Fibroblast of upper back skin (primary cell): ENCODE data around the gene DNAH11.
"Not testable (repeated sequence)": the region's sequence is repeated elsewhere in the genome, so short reads cannot be mapped to it uniquely, and the experiment has no call there.

Experiments
- DNase-seq: peaks from one replicate; pipeline ENCODE4 v3.0.0-alpha.2; 2013

DNAH11 gene

GRCh38 chr7:21624320-21624719 lies 81.5 kb downstream of the DNAH11 start:
- no peak for DNase-seq

GRCh38 chr7:21636694-21637093 lies 93.9 kb downstream of the DNAH11 start:
- no peak for DNase-seq

GRCh38 chr7:21639206-21639868 lies 96.5 kb downstream of the DNAH11 start:
- no peak for DNase-seq

- no peak for DNase-seq
Observed at GRCh38 chr7:21640105-21640504, 97.3 kb downstream of the DNAH11 start.

GRCh38 chr7:21641546-21641945 lies 98.7 kb downstream of the DNAH11 start:
- DNase-seq = no peak

GRCh38 chr7:21642422-21642821 lies 99.6 kb downstream of the DNAH11 start:
- no peak for DNase-seq

- no peak for DNase-seq
Observed at GRCh38 chr7:21651697-21652096, 108.9 kb downstream of the DNAH11 start.

GRCh38 chr7:21653623-21654022 lies 110.8 kb downstream of the DNAH11 start:
- DNase-seq = no peak

GRCh38 chr7:21656081-21656480 lies 113.2 kb downstream of the DNAH11 start:
- DNase-seq = no peak

- no peak for DNase-seq
Observed at GRCh38 chr7:21656796-21657195, 114.0 kb downstream of the DNAH11 start.

- DNase-seq = no peak
Observed at GRCh38 chr7:21670496-21670895, 127.7 kb downstream of the DNAH11 start.

GRCh38 chr7:21671859-21672258 lies 129.0 kb downstream of the DNAH11 start:
- no peak for DNase-seq

GRCh38 chr7:21675255-21675654 lies 132.4 kb downstream of the DNAH11 start:
- no peak for DNase-seq

GRCh38 chr7:21690705-21691104 lies 147.9 kb downstream of the DNAH11 start:
- DNase-seq = no peak

GRCh38 chr7:21691146-21691545 lies 148.3 kb downstream of the DNAH11 start:
- DNase-seq = not testable (repeated sequence)

GRCh38 chr7:21700587-21700986 lies 157.7 kb downstream of the DNAH11 start:
- not testable (repeated sequence) for DNase-seq

- DNase-seq = no peak
Observed at GRCh38 chr7:21702303-21702702, 159.5 kb downstream of the DNAH11 start.

GRCh38 chr7:21704359-21704758 lies 161.5 kb downstream of the DNAH11 start:
- DNase-seq = no peak

GRCh38 chr7:21706131-21706530 lies 163.3 kb downstream of the DNAH11 start:
- DNase-seq = no peak

- no peak for DNase-seq
Observed at GRCh38 chr7:21707566-21707965, 164.7 kb downstream of the DNAH11 start.

- DNase-seq = no peak
Observed at GRCh38 chr7:21708096-21708495, 165.3 kb downstream of the DNAH11 start.

- no peak for DNase-seq
Observed at GRCh38 chr7:21717323-21717722, 174.5 kb downstream of the DNAH11 start.

GRCh38 chr7:21718391-21718790 lies 175.6 kb downstream of the DNAH11 start:
- DNase-seq = no peak

GRCh38 chr7:21719846-21720245 lies 177.0 kb downstream of the DNAH11 start:
- DNase-seq = no peak

- DNase-seq = no peak
Observed at GRCh38 chr7:21722371-21722770, 179.5 kb downstream of the DNAH11 start.
